ENCODE data around the gene DDAH1.

Gene DDAH1

GRCh38 chr1:85447006-85447943 lies 17.7 kb downstream of the DDAH1 start:
- in situ Hi-C loops (cut with HindIII; ENCODE audit: low sequenced_read_pairs): no loop called here

- in situ Hi-C loops (cut with HindIII; ENCODE audit: low sequenced_read_pairs): no loop called here
Measured at GRCh38 chr1:85445906-85446305, 19.1 kb downstream of the DDAH1 start.

- in situ Hi-C loops (cut with HindIII; ENCODE audit: low sequenced_read_pairs): no loop called here
Measured at GRCh38 chr1:85444381-85444780, 20.6 kb downstream of the DDAH1 start.

- in situ Hi-C loops (cut with HindIII; ENCODE audit: low sequenced_read_pairs): no loop called here
Measured at GRCh38 chr1:85440612-85441011, 24.3 kb downstream of the DDAH1 start.

GRCh38 chr1:85438353-85438752 lies 26.6 kb downstream of the DDAH1 start:
- in situ Hi-C loops (cut with HindIII; ENCODE audit: low sequenced_read_pairs): no loop called here

- in situ Hi-C loops (cut with HindIII; ENCODE audit: low sequenced_read_pairs): no loop called here
Measured at GRCh38 chr1:85437139-85437538, 27.8 kb downstream of the DDAH1 start.

GRCh38 chr1:85433096-85433495 lies 31.9 kb downstream of the DDAH1 start:
- in situ Hi-C loops (cut with HindIII; ENCODE audit: low sequenced_read_pairs): no loop called here

GRCh38 chr1:85428471-85429089 lies 36.4 kb downstream of the DDAH1 start:
- in situ Hi-C loops (cut with HindIII; ENCODE audit: low sequenced_read_pairs): no loop called here

GRCh38 chr1:85427849-85428248 lies 37.1 kb downstream of the DDAH1 start:
- in situ Hi-C loops (cut with HindIII; ENCODE audit: low sequenced_read_pairs): no loop called here

GRCh38 chr1:85427331-85427730 lies 37.6 kb downstream of the DDAH1 start:
- in situ Hi-C loops (cut with HindIII; ENCODE audit: low sequenced_read_pairs): no loop called here

GRCh38 chr1:85421179-85421578 lies 43.8 kb downstream of the DDAH1 start:
- in situ Hi-C loops (cut with HindIII; ENCODE audit: low sequenced_read_pairs): no loop called here

- in situ Hi-C loops (cut with HindIII; ENCODE audit: low sequenced_read_pairs): no loop called here
Measured at GRCh38 chr1:85420199-85420598, 44.8 kb downstream of the DDAH1 start.

- in situ Hi-C loops (cut with HindIII; ENCODE audit: low sequenced_read_pairs): no loop called here
Measured at GRCh38 chr1:85417876-85418275, 47.1 kb downstream of the DDAH1 start.

- in situ Hi-C loops (cut with HindIII; ENCODE audit: low sequenced_read_pairs): no loop called here
Measured at GRCh38 chr1:85417017-85417416, 47.9 kb downstream of the DDAH1 start.

GRCh38 chr1:85413169-85413568 lies 51.8 kb downstream of the DDAH1 start:
- in situ Hi-C loops (cut with HindIII; ENCODE audit: low sequenced_read_pairs): no loop called here

- in situ Hi-C loops (cut with HindIII; ENCODE audit: low sequenced_read_pairs): no loop called here
Measured at GRCh38 chr1:85411567-85412305, 53.2 kb downstream of the DDAH1 start.

GRCh38 chr1:85409516-85409915 lies 55.4 kb downstream of the DDAH1 start:
- in situ Hi-C loops (cut with HindIII; ENCODE audit: low sequenced_read_pairs): no loop called here

GRCh38 chr1:85407746-85408377 lies 57.1 kb downstream of the DDAH1 start:
- in situ Hi-C loops (cut with HindIII; ENCODE audit: low sequenced_read_pairs): no loop called here

- in situ Hi-C loops (cut with HindIII; ENCODE audit: low sequenced_read_pairs): no loop called here
Measured at GRCh38 chr1:85406887-85407533, 57.9 kb downstream of the DDAH1 start.

- in situ Hi-C loops (cut with HindIII; ENCODE audit: low sequenced_read_pairs): no loop called here
Measured at GRCh38 chr1:85406081-85406480, 58.9 kb downstream of the DDAH1 start.

GRCh38 chr1:85404408-85404807 lies 60.6 kb downstream of the DDAH1 start:
- in situ Hi-C loops (cut with HindIII; ENCODE audit: low sequenced_read_pairs): no loop called here
